GM19099 (cell line): ENCODE results near the gene PCSK5.

Experiments used
- POLR2A ChIP-seq: IDR thresholded peaks from 3 replicates; pipeline ENCODE4 v1.6.1; 2011; ENCODE audit warnings: low read depth; ENCODE audit not compliant: insufficient read length; ENCODE audit errors: extremely low read depth

PCSK5 gene

GRCh38 chr9:75890472-75891276 lies at the start of gene PCSK5:
Gene PCSK5, plus strand, starts transcription at chr9:75890673. Its CDS starts 509 bp downstream, at chr9:75891182.
- no peak for TF ChIP-seq POLR2A

GRCh38 chr9:75844321-75844720 lies 46.2 kb upstream of the PCSK5 start:
- no peak for TF ChIP-seq POLR2A

- TF ChIP-seq POLR2A = no peak
Measured at GRCh38 chr9:75845806-75846205, 44.7 kb upstream of the PCSK5 start.

GRCh38 chr9:75847085-75847484 lies 43.4 kb upstream of the PCSK5 start:
- no peak for TF ChIP-seq POLR2A

DNA sequence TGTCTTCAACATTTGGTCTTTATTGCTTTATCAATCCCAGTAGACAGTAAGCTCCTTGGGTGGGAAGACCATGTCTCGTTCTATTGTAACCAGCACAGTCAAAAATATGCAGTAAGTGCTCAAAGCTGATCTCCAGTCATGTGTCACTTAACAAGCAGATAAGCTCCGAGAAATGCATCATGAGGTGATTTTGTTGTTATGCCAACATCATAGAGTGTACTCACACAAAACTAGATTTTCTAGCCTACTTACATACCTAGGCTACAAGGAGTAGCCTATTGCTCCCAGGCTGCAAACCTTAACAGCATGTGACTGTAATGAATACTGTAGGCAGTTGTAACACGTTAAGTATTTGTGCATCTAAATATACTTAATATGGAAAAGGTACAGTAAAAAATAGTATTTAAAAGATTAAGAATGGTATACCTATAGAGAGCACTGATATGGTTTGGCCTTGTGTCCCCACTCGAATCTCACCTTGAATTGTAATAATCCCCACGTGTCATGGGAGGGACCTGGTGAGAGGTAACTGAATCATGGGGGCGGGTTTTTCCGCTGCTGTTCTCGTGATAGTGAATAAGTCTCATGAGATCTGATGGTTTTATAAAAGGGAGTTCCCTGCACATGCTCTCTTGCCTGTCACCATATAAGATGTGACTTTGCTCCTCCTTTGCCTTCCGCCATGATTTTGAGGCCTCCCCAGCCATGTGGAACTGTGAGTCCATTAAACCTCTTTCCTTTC lies 39.8 kb upstream of the PCSK5 start:
- TF ChIP-seq POLR2A = no peak

DNA sequence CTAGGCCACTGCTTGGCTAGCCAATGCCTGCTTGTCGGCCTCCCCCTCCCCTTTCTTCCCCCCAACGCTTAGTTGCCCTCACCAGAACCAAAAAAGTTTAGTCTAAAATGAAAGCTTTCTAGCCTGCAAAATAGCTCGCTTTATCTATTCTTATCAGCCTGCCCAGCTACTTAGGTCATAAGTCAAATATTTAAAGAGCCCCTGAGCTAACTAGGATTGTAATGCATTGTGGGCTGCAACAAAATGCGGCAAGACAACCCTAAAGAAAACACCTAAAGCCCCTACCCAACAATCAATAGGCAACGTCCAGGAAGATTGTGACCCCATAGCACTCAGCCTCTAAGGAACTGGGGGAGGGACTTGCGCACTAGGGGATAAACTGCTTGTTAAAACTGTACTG lies 38.6 kb upstream of the PCSK5 start:
- no peak for TF ChIP-seq POLR2A

- TF ChIP-seq POLR2A = no peak
Measured at GRCh38 chr9:75852746-75853145, 37.7 kb upstream of the PCSK5 start.

DNA sequence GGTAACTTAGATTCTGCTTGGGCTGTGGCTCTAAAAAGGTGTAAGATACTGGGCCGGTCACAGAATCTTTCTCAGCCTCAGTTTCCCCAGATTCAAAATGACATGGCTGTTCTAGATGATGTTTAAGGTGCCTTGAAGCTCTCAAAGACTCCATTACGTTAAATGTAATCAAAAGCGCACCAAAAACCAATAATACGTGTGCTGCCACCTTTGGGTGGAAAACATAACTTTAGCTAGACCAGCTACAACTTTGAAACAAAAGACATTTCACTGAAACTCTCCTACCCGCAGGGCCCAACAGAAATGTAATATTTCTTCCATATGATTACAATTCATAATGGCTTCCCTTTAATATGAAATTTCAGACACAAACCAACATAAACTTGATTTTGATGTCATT lies 35.0 kb upstream of the PCSK5 start:
- TF ChIP-seq POLR2A = no peak

DNA sequence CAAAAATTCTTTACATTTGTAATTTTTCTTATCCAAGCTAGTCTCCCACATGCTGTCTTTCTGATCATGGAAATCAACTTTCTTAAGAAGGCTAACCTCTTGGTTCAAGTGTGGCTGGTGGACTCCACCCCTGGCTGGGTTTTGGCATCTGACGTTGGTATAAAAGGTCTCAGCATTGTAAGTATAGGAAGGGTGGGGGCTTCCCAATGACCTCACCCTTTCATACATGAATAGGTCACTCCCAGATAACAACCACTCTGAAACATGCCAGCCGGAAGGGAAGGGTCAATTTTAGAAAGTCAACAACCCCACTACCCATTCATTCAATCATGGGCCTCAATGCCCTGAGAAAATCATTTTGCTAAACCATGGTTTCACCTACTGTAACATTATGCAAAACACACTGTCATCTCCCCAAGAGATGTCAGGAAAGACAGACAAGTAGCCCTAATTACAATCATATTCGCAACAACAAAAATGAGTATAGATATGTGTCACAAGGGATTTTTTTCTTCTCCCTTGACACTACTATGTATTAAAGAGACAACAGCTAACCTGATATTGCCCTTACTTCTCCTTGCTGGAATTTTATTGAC lies 31.9 kb upstream of the PCSK5 start:
- no peak for TF ChIP-seq POLR2A

- TF ChIP-seq POLR2A = no peak
Measured at GRCh38 chr9:75864266-75864665, 26.2 kb upstream of the PCSK5 start.

- TF ChIP-seq POLR2A = no peak
Measured at GRCh38 chr9:75866273-75866871, 24.1 kb upstream of the PCSK5 start.

- no peak for TF ChIP-seq POLR2A
Measured at GRCh38 chr9:75869236-75869635, 21.2 kb upstream of the PCSK5 start.

DNA sequence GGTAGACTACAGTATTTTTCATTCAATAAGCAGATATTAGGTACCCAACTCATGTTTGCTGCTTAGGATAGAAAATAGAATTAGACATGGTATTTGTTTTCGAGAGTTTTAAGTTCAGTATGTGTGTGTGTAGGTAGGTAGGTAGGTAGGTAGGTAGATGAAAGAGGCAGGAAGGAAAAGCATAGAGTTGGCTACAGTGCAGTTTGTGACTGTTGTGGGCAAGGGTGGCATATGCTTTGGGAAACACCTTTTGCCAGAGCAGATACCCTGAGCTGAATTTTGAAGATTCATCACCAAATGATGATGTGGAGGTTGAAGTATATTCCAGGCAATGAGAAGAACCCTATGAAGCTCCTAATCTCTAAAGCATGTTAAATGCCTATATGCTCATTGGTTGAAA lies 20.0 kb upstream of the PCSK5 start:
- no peak for TF ChIP-seq POLR2A

GRCh38 chr9:75871624-75872023 lies 18.8 kb upstream of the PCSK5 start:
- no peak for TF ChIP-seq POLR2A

DNA sequence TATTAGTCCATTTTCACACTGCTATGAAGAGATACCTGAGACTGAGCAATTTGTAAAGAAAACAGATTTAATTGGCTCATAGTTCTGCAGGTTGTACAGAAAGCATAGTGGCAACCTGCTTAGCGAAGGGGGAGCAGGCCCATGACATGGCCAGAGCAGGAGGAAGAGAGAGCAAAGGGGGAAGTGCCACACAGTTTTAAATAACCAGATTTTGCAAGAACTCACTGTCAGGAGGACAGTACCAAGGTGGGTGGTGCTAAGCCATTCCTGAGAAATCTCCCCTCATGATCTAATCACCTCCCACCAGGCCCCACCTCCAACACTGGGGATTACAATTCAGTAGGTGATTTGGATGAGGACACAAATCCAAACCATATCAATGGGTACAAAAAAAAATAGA lies 16.8 kb upstream of the PCSK5 start:
- TF ChIP-seq POLR2A = no peak

DNA sequence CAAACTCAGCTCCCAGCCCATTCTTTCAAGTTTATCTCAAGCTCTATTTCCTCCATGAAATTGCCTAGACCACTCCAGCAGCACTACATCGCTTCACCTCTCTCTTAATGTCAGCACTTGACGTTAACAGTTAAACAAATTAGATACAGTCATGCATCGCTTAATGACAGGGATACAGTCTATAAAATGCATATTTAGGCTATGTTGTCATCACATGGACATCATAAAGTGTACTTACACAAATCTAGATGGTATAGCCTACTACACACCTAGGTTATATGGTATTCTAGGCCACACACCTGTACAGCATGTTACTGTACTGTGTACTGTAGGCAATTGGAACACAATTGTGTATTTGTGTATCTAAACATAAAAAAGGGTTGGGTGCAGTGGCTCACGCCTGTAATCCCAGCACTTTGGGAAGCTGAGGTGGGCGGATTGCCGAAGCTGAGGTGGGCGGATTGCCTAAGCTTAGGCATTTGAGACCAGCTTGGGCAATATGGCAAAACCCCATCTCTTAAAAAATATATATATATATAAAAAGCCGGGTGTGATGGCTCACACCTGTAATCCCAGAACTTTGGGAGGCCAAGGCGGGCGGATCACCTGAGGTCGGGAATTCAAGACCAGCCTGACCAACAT lies 13.4 kb upstream of the PCSK5 start:
- no peak for TF ChIP-seq POLR2A

DNA sequence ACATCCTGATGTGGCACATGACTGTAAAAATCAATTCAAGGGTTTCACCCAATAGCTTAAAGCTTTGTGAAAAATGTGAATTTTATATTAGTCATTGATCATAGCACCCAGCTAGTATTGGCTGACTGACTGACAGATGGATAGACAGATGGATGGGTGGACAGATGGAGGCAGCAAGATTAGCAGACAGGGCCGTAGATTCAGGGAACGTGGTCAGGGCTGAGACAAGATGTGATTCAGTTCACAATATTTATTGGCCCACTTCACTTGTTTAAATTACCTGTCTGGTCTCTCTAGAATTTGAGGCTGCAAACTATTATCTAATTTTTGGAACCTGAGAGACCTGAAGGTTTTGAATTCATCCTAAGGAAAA lies 12.0 kb upstream of the PCSK5 start:
- TF ChIP-seq POLR2A = no peak
